NT2/D1 (cell line): ENCODE measurements around the gene CACNA2D3.

ENCODE experiments used
- YY1 ChIP-seq: IDR thresholded peaks from 2 replicates; pipeline ENCODE4 v1.6.1; 2011; ENCODE audit not compliant: insufficient read length, insufficient read depth
- ZNF274 ChIP-seq: IDR thresholded peaks from 2 replicates; pipeline ENCODE4 v1.6.1; 2011; ENCODE audit warnings: mild to moderate bottlenecking, low read depth, low read length

DNA sequence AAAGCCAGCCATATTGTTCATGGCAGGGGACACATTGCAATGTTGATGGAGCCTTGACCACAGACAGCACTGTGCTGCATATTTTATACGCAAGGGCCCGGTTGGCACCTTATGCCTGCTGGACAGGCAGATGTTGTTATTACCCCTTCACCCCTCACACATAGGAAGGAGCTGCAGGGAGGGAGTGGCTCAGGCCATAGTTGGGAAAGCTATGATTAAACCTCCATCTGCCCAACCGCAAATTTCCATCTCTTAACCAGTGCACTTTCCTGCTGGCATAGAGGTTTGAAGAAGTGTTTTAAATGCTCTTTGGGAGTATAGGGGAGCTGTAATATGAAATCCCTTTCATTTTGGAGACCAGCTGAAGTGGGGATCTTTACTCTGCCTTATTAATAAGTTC is 224.7 kb downstream of the CACNA2D3 start:
- TF ChIP-seq ZNF274 (no peak), YY1 (no peak)
